ENCODE measurements around the gene SOS1. TPM values are rescaled to one million over a fixed set of nuclear protein-coding genes. Genes with fewer than 3 reads are reported as not detected.

SOS1 gene
- total RNA-seq, 1 experiment from 2014 or later: 28.7 TPM

DNA sequence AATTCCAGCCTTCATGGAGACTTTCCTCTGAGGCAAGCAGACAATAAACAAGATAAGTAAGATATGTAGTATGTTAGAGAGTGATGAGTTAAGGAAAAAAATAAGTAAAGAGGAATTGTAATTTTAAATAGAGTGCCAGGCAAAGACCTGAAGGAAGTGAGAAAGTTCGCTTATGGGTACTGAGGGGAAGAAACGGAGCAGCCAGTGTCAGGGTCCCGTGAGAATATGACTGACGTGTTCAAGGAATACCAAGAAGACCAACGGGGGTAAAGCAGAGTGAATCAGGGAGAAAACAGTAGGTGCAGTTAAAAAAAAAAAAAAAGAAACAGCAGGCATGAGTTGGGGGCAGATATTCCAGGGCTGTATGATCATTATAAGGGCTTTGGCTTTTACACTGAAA is 186.1 kb downstream of the SOS1 start:
- DNase-seq (ENCODE audit: low read depth, low spot score) (no peak), ATAC-seq (no peak)
- TF ChIP-seq, protein P1, sequence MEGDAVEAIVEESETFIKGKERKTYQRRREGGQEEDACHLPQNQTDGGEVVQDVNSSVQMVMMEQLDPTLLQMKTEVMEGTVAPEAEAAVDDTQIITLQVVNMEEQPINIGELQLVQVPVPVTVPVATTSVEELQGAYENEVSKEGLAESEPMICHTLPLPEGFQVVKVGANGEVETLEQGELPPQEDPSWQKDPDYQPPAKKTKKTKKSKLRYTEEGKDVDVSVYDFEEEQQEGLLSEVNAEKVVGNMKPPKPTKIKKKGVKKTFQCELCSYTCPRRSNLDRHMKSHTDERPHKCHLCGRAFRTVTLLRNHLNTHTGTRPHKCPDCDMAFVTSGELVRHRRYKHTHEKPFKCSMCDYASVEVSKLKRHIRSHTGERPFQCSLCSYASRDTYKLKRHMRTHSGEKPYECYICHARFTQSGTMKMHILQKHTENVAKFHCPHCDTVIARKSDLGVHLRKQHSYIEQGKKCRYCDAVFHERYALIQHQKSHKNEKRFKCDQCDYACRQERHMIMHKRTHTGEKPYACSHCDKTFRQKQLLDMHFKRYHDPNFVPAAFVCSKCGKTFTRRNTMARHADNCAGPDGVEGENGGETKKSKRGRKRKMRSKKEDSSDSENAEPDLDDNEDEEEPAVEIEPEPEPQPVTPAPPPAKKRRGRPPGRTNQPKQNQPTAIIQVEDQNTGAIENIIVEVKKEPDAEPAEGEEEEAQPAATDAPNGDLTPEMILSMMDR (IDR thresholded peaks at IDR 0.05): no peak
- no peak for TF ChIP-seq SIN3A (IDR thresholded peaks at IDR 0.05; ENCODE audit: borderline replicate concordance, insufficient read depth, low read depth, low read length)
- TF ChIP-seq POLR2AphosphoS5 (IDR thresholded peaks at IDR 0.05; ENCODE audit: low read depth, low read length): no peak
- no peak for TF ChIP-seq TCF7L2 (IDR thresholded peaks at IDR 0.05; ENCODE audit: low read depth, low read length)
- TF ChIP-seq, protein P2, sequence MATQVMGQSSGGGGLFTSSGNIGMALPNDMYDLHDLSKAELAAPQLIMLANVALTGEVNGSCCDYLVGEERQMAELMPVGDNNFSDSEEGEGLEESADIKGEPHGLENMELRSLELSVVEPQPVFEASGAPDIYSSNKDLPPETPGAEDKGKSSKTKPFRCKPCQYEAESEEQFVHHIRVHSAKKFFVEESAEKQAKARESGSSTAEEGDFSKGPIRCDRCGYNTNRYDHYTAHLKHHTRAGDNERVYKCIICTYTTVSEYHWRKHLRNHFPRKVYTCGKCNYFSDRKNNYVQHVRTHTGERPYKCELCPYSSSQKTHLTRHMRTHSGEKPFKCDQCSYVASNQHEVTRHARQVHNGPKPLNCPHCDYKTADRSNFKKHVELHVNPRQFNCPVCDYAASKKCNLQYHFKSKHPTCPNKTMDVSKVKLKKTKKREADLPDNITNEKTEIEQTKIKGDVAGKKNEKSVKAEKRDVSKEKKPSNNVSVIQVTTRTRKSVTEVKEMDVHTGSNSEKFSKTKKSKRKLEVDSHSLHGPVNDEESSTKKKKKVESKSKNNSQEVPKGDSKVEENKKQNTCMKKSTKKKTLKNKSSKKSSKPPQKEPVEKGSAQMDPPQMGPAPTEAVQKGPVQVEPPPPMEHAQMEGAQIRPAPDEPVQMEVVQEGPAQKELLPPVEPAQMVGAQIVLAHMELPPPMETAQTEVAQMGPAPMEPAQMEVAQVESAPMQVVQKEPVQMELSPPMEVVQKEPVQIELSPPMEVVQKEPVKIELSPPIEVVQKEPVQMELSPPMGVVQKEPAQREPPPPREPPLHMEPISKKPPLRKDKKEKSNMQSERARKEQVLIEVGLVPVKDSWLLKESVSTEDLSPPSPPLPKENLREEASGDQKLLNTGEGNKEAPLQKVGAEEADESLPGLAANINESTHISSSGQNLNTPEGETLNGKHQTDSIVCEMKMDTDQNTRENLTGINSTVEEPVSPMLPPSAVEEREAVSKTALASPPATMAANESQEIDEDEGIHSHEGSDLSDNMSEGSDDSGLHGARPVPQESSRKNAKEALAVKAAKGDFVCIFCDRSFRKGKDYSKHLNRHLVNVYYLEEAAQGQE (IDR thresholded peaks at IDR 0.05; ENCODE audit: insufficient read depth in 1 of 2, low read depth in 2 of 2, low read length in 1 of 2): no peak
- POLR2A ChIA-PET: no interaction called here
- no TSS peak for BruUV-seq (replicated peaks)
- no peak overlapping the region for H3K4me3 ChIP-seq (ENCODE audit: low read depth in 2 of 2, low read length in 2 of 2)
- H3K27ac ChIP-seq (ENCODE audit: low read length): no peak overlapping the region
- no peaks in the 10 kb centered on the region for H3K27me3 ChIP-seq (ENCODE audit: control insufficient read depth, insufficient read depth, low read length)
- in situ Hi-C loops (cut with HindIII; ENCODE audit: low pct_unique_long_range_greater_than_20kb, low sequenced_read_pairs) (no loop called here), intact Hi-C loops (cut with micrococcal nuclease; ENCODE audit: unreplicated experiment) (no loop called here)
- H3K36me3 ChIP-seq (ENCODE audit: control insufficient read depth, insufficient read depth, low read length): no peaks in the 10 kb centered on the region
- H3K4me1 ChIP-seq (ENCODE audit: control insufficient read depth, insufficient read depth, low read length): no peaks in the 10 kb centered on the region
- H3K9me3 ChIP-seq (ENCODE audit: control insufficient read depth, insufficient read depth, low read depth, low read length): no peaks in the 10 kb centered on the region
- CTCF ChIA-PET: no interaction called here

DNA sequence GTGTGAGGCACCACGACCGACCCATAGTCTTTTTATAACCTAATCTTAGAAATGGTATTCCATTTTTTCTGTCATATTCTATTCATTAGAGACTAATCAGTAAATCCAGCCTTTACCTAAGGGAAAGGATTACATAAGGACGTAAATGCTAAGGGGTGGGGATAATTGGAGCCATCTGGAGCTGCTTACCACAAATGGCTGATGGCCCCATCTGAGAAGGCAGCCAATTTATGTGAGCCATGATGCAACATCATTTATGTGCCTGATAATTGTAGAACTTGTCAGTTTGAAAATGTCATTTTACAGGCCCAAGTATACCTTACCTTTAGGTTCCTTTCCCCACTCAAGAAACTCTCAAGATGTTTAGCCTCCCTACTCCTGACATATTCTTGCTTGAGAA is 187.2 kb downstream of the SOS1 start:
- Histone ChIP-seq H3K36me3 (ENCODE audit: control insufficient read depth, insufficient read depth, low read length) (no peaks in the 10 kb centered on the region), H3K27me3 (ENCODE audit: control insufficient read depth, insufficient read depth, low read length) (no peaks in the 10 kb centered on the region), H3K27ac (ENCODE audit: low read length) (no peak overlapping the region), H3K4me1 (ENCODE audit: control insufficient read depth, insufficient read depth, low read length) (no peaks in the 10 kb centered on the region), H3K4me3 (ENCODE audit: low read depth in 2 of 2, low read length in 2 of 2) (no peak overlapping the region), H3K9me3 (ENCODE audit: control insufficient read depth, insufficient read depth, low read depth, low read length) (no peaks in the 10 kb centered on the region)
- in situ Hi-C loops (cut with HindIII; ENCODE audit: low pct_unique_long_range_greater_than_20kb, low sequenced_read_pairs): no loop called here
- intact Hi-C loops (cut with micrococcal nuclease; ENCODE audit: unreplicated experiment): no loop called here
- TF ChIP-seq POLR2AphosphoS5 (IDR thresholded peaks at IDR 0.05; ENCODE audit: low read depth, low read length) (no peak), TCF7L2 (IDR thresholded peaks at IDR 0.05; ENCODE audit: low read depth, low read length) (no peak), SIN3A (IDR thresholded peaks at IDR 0.05; ENCODE audit: borderline replicate concordance, insufficient read depth, low read depth, low read length) (no peak)
- TF ChIP-seq, protein P2 (IDR thresholded peaks at IDR 0.05; ENCODE audit: insufficient read depth in 1 of 2, low read depth in 2 of 2, low read length in 1 of 2): no peak
- TF ChIP-seq, protein P1 (IDR thresholded peaks at IDR 0.05): no peak
- no TSS peak for BruUV-seq (replicated peaks)
- DNase-seq (ENCODE audit: low read depth, low spot score) (no peak), ATAC-seq (no peak)
- CTCF ChIA-PET: no interaction called here
- POLR2A ChIA-PET: no interaction called here

Data from Panc1 (cell line).